Measurements from ENCODE around the gene GALM.
A peak's percentile ranks its signal among the peaks of the same experiment; 100 is the strongest.
"Not testable (repeated sequence)": the region's sequence is repeated elsewhere in the genome, so short reads cannot be mapped to it uniquely, and the experiment has no call there.

GALM gene

DNA sequence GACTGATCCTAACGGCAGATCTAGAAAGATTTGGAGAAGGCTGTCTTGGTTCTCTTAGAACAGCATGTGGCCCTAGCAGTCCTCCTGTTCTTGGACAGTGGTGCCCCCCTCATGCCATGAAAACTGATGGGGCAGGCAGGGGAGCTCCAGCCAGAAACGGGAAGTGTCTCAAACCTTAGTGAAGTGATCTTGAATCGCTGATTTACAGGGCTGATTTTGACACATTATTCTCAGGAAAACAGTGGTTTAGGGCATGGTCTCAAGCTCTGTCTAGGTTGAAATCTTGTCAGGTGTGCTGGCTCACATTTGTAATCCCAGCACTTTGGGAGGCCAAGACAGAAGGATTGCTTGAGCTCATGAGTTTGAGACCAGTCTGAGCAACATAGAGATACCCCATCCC, 47.4 kb downstream of the GALM start:
- no peak for DNase-seq

DNA sequence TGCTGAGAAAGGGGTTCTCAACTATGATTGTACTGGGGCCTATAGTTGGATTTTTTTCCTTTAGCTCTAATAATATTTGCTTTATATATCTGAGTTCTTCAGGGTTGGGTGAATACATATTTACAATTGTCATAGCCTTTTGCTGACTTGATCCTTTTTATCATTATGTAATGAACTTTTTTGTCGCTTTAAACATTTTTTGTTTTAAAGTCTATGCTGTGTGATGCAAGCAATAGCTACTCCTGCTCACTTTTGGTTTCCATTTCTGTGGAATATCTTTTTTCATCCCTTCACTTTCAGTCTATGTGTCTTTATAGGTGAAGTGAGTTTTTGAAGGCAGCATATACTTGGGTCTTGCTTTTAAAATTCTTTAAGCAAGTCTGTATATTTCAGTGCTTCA, 49.0 kb downstream of the GALM start:
- DNase-seq, result not testable (repeated sequence)

DNA sequence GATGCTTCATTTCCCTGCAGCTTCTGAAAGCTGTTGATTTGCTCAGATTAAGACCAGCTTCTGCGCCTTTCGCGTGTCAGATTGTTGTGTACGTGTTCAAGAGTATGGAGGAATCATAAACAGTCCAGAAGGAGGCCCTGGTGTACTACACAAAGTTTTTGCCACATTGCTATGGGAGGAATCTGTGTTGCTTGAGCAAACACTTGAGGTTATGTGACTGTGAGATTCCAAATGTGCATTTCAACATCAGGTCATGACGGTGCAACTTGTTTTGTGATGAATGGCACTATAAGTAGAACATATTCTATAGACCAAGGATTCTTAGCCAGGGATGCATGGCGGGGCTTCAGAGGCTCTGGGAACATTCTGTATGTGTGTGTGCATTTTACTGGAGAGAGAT, 50.3 kb downstream of the GALM start:
- DNase-seq, result no peak

DNA sequence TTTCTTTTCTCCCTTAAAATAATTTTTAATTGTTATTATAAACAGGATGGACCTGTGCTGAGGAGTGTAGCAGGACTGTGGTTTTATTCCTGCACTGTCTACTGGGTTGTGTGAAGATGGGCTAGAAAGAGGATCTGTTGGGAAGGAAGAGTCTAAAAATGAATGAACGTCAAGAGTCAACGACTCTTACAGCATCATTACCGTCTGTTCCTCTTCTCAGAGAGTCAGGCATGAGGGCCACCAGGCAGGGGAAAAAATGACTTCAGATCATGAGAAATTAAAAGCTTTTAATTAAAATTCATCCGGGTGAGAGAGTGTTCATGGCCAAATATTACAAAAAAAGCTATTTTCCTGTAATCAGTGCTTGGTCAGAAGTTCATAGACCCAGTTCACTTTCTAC, 52.7 kb downstream of the GALM start:
- DNase-seq, result no peak

DNA sequence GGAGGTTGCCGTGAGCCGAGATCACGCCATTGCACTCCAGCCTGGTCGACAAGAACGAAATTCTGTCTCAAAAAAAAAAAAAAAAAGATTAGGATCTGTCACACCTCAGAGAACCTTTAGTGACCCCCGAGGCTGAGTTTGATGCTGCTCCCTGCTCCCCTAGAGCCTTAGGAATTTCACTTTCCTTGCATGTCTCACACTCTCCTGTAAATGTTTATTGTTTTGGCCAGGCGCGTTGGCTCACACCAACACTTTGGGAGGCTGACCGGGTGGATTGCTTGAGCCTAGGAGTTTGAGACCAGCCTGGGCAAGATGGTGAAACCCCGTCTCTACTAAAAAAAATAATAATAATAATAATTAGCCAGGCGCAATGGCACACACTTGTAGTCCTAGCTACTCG, 53.8 kb downstream of the GALM start:
- no peak for DNase-seq

DNA sequence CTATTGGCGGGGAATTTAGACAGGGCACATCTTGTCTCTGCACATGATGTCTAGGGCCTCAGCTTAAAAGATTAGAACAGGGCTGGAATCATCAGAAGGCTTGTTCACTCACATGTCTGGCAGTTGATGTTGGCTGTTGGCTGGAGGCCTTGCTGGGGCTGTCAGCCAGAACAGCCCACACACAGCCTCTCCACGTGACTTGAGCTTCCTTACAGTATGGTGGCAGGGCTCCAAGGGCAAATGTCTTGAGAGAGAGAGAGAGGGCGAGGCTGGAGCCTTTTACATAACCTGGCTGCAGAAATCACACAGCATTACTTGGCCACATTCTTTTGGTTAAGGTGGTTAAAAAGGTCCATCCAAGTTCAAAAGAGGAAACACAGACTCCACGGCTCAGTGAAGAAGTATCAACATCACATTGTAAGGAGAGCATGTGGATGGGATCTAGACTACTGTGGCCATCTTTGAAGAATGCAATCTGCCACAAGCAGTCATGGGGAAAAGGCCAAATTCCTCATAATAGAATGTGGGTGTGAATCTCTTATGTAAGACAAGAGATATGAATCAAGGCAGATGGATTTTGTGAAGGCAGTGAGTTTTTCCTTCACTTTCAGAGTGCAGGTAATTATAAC, 54.8 kb downstream of the GALM start:
- DNase-seq, result peak; percentile 11

DNA sequence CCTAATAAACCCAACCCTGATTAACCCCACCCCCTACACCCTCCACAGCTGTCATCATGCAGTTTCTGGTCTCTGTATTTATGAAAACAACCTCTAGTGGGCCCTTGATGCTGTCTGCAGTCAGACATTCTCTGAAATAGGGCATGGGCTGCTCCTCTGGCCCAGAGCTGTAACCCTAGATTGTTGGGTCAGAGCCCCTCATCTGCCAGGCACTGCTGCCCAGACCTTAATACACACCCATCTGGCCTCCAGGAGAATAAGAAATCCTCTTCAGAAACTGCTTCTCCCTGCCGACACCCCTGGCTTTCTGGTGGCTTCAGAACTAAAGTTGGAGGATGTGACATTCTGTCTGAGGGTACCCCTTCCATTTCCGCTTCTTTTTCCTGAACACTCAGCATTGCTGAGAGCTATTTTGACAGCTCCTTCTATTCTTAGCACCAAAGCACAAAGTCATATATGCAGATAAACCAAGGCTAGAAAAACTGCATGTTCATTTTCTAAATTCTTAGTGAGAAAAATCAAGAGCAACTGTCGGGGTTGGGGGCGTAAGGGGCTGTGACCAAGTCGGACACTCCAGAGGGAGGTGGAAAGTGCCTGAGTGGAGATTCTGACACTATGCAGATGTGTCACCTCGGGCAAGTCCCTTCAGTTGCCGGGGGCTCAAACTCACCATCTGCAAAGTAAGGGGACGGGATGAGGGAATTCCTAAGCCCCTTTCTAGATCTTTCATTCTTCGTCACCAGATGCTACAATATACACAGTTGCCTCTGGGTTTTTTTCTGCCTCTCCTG, 56.6 kb downstream of the GALM start:
- DNase-seq, result no peak

DNA sequence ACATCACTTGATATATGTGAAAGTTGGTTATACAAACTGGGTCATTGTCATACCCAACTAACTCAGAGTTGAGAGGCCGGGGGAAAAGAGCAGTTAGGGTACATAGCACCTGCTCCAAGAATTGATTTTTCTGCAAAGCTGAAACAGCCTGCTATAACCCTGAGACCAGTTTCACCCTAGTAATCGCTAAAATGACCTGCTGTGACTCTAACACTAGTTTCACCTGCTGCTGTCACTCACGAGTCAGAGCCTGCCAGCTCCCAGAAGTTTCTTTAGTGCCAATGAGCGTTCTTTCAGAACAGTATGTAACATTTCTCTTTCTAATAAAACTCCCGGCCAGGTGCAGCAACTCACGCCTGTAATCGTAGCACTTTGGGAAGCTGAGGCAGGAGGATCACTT, 57.3 kb downstream of the GALM start:
- DNase-seq, result no peak

DNA sequence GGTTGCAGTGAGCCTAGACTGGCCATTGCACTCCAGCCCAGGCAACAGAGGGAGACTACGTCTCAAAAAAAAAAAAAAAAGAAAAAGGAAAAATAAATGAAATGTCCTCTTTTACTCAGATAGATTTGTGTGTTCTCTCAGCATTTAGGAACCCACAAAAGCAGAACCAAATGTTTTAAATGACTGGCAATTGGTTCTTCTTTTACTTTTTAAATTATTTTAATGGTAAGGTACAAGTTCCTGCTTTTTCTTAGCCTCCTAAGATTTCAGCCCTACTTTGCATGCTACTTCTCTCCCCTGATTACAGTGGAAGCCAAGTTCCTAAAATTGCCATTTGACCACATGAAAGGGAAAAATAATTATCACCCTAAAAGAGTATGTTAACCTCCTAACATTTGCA, 61.7 kb downstream of the GALM start:
- no peak for DNase-seq

DNA sequence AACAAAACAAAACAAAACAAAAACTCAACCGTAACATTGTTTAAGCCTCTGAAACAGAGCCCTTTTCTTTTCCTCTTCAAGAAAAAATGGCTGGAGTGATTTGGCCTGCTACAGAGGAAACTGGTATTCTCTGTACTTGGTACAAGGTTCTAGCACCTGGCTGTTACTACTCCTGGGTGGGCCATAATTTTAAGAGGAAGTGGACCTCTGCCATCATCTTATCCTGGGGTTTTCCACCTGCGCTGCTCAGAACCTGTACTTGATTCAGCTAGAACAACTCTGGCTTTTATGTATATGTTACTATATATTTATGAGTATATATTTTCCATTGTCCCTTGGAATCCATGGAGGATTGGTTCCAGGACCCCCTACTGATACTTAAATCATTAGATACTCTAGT, 62.8 kb downstream of the GALM start:
- DNase-seq, result no peak

DNA sequence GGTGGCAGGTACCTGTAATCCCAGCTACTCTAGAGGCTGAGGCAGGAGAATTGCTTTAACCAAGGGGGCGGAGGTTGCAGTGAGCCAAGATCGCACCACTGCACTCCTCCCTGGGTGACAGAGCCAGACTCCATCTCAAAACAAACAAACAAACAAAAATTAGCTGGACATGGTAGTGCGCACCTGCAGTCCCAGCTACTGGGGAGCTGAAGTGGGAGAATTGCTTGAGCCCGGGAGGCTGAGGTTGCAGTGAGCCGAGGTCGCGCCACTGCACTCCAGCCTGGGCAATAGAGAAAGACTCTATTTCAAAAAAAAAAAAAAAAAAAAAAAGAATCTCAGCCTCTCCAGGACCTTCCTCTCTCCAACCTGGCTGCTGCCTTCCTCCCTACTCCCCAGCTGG, 65.2 kb downstream of the GALM start:
- DNase-seq, result no peak

DNA sequence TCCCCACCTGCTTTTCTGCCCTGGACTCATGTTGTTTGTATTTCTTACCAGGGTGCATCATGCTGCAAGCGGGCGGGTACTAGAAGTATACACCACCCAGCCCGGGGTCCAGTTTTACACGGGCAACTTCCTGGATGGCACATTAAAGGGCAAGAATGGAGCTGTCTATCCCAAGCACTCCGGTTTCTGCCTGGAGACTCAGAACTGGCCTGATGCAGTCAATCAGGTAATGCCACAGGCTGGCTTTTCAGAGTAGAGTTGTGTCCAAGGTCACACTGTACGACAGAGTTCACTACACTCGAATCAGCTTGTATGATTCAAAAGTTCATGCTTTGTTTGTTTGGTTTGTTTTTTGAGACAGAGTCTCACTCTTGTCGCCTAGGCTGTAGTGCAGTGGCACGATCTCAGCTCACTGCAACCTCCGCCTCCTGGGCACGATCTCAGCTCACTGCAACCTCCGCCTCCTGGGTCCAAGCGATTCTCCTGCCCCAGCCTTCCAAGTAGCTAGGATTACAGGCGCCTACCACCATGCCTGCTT, 65.8 kb downstream of the GALM start:
- DNase-seq, result no peak

DNA sequence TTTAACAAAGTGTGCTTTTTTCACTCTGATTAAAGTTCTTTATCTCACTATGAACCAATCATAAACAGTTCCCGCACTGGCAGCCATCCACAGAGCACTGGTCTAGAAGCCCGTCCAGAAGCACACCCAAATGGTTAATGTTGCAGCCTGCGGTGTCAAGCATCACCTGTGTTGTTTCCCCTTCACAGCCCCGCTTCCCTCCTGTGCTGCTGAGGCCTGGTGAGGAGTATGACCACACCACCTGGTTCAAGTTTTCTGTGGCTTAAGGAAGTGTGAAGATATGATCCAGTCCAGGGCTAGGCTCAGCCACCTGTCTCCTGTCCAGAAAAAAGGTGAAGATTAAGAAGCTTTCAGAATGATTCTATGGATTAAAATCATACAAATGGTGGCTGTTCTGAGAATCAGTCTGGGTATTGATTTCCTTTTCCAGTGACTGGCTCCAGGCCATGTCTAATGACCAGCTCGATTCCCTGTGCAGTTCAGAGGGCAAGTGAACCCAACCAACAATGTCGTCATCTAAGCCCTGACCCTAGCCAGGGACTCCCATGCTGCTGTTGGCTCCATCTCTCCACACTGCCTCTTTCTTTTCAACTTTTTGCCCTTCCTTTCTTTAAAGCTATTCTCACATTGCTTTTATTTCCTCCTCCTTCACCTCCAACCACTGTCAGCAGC, 67.5 kb downstream of the GALM start:
- no peak for DNase-seq

DNA sequence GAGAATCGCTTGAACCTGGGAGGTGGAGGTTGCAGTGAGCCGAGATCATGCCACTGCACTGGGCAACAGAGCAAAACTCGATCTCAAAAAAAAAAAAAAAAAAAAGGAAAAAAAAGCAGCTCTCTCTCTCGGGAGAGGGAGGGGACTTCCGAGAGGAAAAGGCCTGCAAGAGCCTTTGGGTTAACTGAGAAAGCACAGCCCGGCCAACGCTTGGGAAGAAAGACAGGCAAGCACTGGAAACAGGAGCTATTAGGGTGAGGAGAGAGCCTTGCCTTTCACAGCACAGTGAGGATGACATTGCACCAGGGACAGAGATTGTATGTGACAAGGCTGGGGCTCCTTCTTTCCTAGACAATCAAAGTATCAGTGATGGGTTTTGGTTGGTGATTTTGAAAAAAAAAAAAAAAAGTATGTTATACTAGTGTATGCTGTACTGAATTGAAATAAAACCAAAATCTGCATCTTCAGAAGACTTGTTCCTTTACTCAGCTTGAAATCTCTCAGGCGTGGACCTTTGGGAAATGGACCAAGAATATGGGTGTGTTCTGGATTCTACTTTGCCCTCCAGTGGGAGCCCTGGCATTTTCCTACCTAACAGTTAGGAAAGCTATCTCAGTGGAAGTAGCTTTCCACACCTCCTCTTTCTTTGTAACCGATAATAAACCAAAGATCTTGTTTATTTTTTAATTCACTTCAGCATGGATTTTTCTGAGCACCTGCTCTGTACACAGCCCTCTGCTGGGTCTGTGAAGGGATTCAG, 68.6 kb downstream of the GALM start:
- DNase-seq, result no peak

DNA sequence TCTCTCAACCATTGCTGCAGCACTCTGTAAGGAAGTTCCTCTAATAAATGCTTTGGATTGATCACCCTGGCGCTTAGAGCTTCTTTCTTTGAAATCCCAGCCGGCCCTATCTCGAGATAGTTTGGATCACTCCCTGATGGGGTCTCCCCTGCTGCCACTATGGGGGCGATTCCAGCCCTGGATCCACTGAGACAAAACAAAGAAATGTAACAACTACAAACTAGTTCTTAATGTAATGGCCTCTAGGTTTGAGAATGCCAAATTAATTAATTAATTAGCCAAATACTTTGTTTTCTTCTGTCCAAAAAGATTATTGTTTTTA, 70.0 kb downstream of the GALM start:
- no peak for DNase-seq

DNA sequence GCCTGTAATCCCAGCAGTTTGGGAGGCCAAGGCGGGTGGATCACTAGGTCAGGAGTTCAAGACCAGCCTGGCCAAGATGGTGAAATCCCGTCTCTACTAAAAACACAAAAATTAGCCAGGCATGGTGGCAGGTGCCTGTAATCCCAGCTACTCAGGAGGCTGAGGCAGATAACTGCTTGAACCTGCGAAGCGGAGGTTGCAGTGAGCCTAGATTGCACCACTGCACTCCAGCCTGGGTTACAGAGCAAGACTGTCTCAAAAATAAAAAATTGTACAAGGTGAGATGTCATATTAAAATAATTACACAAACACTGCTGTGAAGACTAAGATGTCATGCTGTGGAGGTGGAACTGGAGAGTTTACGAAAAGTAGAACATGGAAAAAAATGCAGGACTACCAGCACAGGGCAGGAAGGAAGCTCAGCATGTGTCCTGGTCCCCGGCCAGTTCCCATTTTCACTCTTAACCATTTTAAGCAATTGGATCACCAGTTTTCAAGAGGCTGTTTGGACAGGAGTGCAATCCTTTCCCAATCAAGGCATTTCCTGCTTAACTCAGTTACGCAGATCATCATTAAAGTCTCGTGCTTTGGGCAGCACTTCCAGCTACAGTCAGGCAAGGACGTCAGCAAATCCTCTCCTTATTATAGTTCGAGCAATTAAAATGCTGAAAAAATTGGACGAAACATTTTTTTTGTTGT, 71.2 kb downstream of the GALM start:
- not testable (repeated sequence) for DNase-seq

DNA sequence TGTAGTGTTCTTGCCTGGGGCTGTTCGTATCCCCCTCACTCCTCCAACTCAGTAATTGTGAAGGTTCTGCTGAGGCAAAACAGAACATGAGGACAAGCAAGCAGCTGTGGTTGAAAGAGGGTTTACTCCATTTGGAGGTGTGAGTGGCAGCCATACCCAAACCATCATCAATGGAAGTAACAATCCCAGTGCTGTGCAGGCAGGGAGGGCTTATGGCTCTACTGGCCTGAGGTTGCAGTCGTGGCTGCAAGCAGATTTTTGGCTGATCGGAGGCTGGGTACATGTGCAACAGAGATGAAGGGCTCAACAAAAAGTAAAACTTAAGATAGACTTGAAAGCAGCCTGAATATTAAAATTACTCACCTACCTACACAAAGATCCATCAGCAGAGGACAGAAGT, 72.0 kb downstream of the GALM start:
- DNase-seq, result no peak

DNA sequence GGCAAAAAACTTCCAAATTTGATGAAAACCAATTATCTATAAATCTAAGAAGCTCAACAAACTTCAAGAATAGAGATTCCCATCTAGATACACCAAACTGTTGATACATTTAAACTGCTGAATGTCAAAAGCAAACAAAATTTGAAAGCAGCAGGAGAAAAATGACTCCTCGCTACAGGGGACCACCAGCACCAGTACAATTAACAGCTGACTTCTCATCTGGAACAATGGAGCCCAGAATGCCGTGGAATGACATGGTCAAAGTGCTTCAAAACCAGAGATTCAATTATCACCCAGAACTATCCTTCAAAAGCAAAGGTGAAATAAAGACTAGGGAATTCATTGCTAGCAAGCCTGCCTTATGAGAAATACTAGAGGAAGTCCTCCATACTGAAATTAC, 73.6 kb downstream of the GALM start:
- no peak for DNase-seq

DNA sequence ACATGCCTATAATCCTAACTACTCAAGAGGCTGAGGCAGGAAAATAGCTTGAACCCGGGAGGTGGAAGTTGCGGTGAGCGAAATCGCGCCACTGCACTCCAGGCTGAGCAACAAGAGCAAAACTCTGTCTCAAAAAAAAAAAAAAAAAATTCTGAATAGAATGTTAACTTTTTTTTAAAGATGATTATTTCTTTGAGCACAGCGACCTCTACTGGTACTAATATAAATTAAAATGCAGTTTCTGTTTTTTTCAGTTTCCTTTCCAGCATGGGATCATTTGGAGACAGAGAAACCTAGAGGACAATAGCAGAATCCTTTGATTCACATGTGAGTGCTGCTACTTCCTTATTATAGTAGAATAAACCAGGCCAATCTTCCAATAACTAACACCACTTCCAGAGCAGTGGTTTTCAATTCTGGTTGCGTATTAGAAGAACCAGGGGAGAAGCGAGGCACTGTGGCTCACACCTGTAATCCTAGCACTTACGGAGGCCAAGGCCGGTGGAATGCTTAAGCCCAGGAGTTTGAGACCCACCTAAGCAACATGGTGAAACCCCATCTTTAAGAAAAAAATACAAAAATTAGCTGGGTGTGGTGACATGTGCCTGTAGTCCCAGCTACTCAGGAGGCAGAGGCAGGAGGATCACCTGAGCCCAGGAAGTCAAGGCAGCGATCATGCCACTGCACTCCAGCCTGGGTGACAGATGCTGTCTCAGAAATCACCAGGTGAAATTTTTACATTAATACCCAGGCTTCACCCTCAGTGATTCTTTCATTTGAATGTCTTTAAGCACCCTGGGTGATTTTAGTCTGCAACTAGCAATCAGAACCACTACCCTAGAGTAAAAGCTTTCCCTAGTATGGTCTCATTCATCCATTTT, 75.2 kb downstream of the GALM start:
- peak; percentile 14 for DNase-seq

DNA sequence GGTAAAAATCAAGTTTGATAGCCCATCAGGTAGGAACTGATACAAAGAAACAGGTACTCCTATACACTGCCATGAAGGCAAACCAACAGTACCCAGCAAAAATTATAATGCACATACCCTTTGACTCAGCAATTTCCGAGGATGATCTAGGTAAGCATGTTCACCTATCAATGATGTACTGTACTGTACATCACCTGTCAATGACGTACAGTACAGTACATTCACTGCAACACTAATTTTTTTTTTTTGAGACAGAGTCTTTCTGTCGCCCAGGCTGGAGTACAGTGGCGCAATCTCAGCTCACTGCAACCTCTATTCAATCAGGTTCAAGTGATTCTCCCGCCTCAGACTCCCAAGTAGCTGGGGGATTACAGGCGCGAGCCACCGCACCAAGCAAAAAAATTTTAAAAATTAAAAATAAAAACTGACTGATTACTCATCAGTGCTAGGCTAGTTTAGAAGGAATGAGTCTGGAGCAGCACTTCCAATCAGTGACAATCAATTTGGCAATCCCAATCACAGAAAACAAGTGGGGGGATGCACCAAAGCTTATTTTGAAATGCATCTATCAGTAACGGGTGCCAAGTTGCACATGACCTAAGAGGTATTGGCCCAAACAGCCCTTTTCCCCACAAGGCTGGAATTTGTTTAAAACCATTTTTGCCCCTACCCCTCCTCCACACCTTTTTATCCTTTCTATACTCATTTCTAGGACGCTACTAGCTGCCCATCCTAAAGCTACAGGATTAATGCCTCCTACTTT, 77.1 kb downstream of the GALM start:
- no peak for DNase-seq

Data from DMS79 treated with DMSO at 0.1 percent for 48 hours (cell line).